ENCODE data around the gene DHRS12.

DNA sequence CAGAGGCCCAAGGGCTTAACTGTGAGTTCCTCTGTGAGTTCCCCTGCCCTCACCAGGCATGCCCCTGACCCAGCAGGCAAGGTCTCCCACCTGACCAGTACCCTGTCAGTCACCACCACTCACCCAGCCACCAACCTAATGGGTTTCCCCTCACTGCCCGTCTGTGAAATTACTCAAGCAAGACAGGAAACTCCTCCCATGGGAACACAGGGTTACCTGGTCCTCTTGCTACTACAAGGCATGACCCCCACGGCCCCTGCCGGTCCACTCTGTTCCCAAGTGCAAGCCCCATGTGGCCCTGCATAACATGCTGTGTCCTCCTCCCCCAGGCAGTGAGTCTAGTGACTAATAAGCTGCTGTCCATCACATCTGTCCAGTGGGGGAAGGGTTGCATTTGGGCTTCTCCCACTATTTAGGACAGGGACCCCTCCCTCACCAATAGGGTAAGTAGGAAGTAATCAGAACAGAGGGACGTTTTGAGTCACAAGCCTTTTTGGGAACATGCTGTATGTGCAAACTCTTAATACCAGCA lies 8.0 kb upstream of the DHRS12 start:
- TF ChIP-seq EZH2 (IDR thresholded peaks at IDR 0.05) = no peak
- no peak for TF ChIP-seq POLR2AphosphoS5 (IDR thresholded peaks at IDR 0.05; ENCODE audit: borderline replicate concordance, low read depth, low read length)
- no peak for TF ChIP-seq FOXP2 (optimal IDR thresholded peaks at IDR 0.05; ENCODE audit: control extremely low read depth, extremely low read length, insufficient read depth)

Measured in SK-N-MC (cell line).